Stimulated activated naive B cell treated with anti-CD40 and anti-IgM and Interleukin-4, amounts not matched to agents 10 μg/mL and 1 μg/mL and 100 μg/mL, for 72 hours (primary cell): ENCODE data around the gene SNX25.
A peak's percentile ranks its signal among the peaks of the same experiment; 100 is the strongest.
"Not testable (repeated sequence)": the region's sequence is repeated elsewhere in the genome, so short reads cannot be mapped to it uniquely, and the experiment has no call there.

Experiments used
- ATAC-seq, 2 donors: fragments of 150-1000 bp; cut with Tn5 transposase; replicated peaks; 2 replicates each; pipeline ENCODE4 v1.10.0; 2021; ENCODE audit warnings: moderate library complexity in 1 of 2
- DNase-seq: peaks from one replicate; pipeline ENCODE4 v3.0.0; 2021
- H3K27ac Mint-ChIP-seq: one replicate; pipeline ENCODE4 v1.8.0; 2022; ENCODE audit warnings: mild to moderate bottlenecking, mixed read lengths
- H3K27me3 Mint-ChIP-seq, 2 donors: one replicate each; pipeline ENCODE4 v1.8.0; 2022; ENCODE audit warnings: mixed read lengths in 2 of 2
- H3K36me3 Mint-ChIP-seq, 2 donors: one replicate each; pipeline ENCODE4 v1.8.0; 2022; ENCODE audit warnings: mixed read lengths in 2 of 2, mild to moderate bottlenecking in 1 of 2
- H3K4me1 Mint-ChIP-seq, 2 donors: one replicate each; pipeline ENCODE4 v1.8.0; 2022; ENCODE audit warnings: mixed read lengths in 2 of 2, mild to moderate bottlenecking in 1 of 2
- H3K4me3 Mint-ChIP-seq, 2 donors: one replicate each; pipeline ENCODE4 v1.8.0; 2022; ENCODE audit warnings: mild to moderate bottlenecking in 2 of 2, mixed read lengths in 2 of 2, moderate library complexity in 1 of 2
- H3K9me3 Mint-ChIP-seq, 2 donors: one replicate each; pipeline ENCODE4 v1.8.0; 2022; ENCODE audit warnings: mixed read lengths in 2 of 2, mild to moderate bottlenecking in 1 of 2

Gene SNX25

GRCh38 chr4:185324361-185324760, 115.0 kb downstream of the SNX25 start:
- H3K27me3 Mint-ChIP-seq, DNase-seq, H3K27ac Mint-ChIP-seq, H3K9me3 Mint-ChIP-seq, ATAC-seq, H3K4me3 Mint-ChIP-seq: not testable (repeated sequence)
- Mint-ChIP-seq H3K36me3 (peaks cover 29 to 37% of the 10 kb centered on the region in 2 donors), H3K4me1 (peaks cover 4 to 13% of the 10 kb centered on the region in 2 donors)

DNA sequence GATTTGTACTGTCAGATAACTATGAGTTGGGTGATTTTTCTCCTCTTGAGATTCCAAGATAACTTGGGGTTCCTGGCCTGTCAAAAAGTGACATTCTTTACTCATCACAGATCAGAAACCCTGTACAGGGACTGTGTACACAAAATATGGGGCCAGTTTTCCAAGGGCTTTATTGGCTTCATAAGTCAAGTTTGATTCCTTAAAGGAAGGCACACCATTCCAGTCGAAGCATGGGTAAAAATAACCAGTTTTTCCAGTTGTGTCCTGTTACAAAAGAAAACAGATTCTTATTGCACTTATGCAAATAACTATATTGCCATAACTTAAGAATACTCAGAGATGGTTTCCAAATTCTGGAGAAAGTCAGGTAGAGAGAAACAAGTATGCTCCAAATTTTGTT, 116.3 kb downstream of the SNX25 start:
- DNase-seq, H3K4me3 Mint-ChIP-seq, H3K27ac Mint-ChIP-seq, ATAC-seq, H3K9me3 Mint-ChIP-seq, H3K27me3 Mint-ChIP-seq: not testable (repeated sequence)
- H3K4me1 Mint-ChIP-seq, result peaks cover 13 to 20% of the 10 kb centered on the region in 2 donors
- H3K36me3 Mint-ChIP-seq, result peaks cover 33 to 40% of the 10 kb centered on the region in 2 donors

GRCh38 chr4:185328586-185328985, 119.2 kb downstream of the SNX25 start:
- ATAC-seq, result no peak
- no peak for DNase-seq
- H3K36me3 Mint-ChIP-seq, result peaks cover 37 to 49% of the 10 kb centered on the region in 2 donors
- H3K9me3 Mint-ChIP-seq, result peaks cover 5 to 6% of the 10 kb centered on the region in 2 donors
- no peak overlapping the region for H3K4me3 Mint-ChIP-seq
- H3K27me3 Mint-ChIP-seq, result no peaks in the 10 kb centered on the region
- peaks cover 13 to 20% of the 10 kb centered on the region in 2 donors for H3K4me1 Mint-ChIP-seq
- H3K27ac Mint-ChIP-seq, result no peak overlapping the region

GRCh38 chr4:185329879-185330510, 120.6 kb downstream of the SNX25 start:
- not testable (repeated sequence) for ATAC-seq, H3K9me3 Mint-ChIP-seq, H3K27ac Mint-ChIP-seq, DNase-seq, H3K4me3 Mint-ChIP-seq, H3K27me3 Mint-ChIP-seq
- Mint-ChIP-seq H3K36me3 (peaks cover 29 to 45% of the 10 kb centered on the region in 2 donors), H3K4me1 (peaks cover 13 to 20% of the 10 kb centered on the region in 2 donors)

GRCh38 chr4:185332575-185333464, 123.4 kb downstream of the SNX25 start:
- no peak overlapping the region for H3K27ac Mint-ChIP-seq

GRCh38 chr4:185334326-185334725, 124.9 kb downstream of the SNX25 start:
- Mint-ChIP-seq H3K27ac (no peak overlapping the region), H3K36me3 (peaks cover 38 to 70% of the 10 kb centered on the region in 2 donors), H3K4me3 (no peak overlapping the region), H3K27me3 (no peaks in the 10 kb centered on the region), H3K4me1 (peaks cover 20 to 23% of the 10 kb centered on the region in 2 donors), H3K9me3 (peaks cover 0 to 3% of the 10 kb centered on the region in 2 donors)
- ATAC-seq (no peak), DNase-seq (no peak)

More at GRCh38 chr4:185332575-185333464, 123.4 kb downstream of the SNX25 start:
- no peaks in the 10 kb centered on the region for H3K27me3 Mint-ChIP-seq
- DNase-seq (no peak), ATAC-seq (no peak)
- peaks cover 47 to 71% of the 10 kb centered on the region in 2 donors for H3K36me3 Mint-ChIP-seq
- H3K9me3 Mint-ChIP-seq, result peaks cover 5 to 6% of the 10 kb centered on the region in 2 donors
- peaks cover 24 to 32% of the 10 kb centered on the region in 2 donors for H3K4me1 Mint-ChIP-seq
- no peak overlapping the region for H3K4me3 Mint-ChIP-seq

- no peaks in the 10 kb centered on the region for H3K27me3 Mint-ChIP-seq
- no peak overlapping the region for H3K27ac Mint-ChIP-seq
- H3K36me3 Mint-ChIP-seq, result peaks cover 35 to 69% of the 10 kb centered on the region in 2 donors
- H3K4me1 Mint-ChIP-seq, result peaks cover 15 to 23% of the 10 kb centered on the region in 2 donors
- no peak for DNase-seq
- H3K9me3 Mint-ChIP-seq, result no peaks in the 10 kb centered on the region
- ATAC-seq, result no peak
- no peak overlapping the region for H3K4me3 Mint-ChIP-seq
These were observed 126.2 kb downstream of the SNX25 start for GRCh38 chr4:185335579-185335978.

GRCh38 chr4:185339941-185340340, 130.5 kb downstream of the SNX25 start:
- Mint-ChIP-seq H3K27ac (no peak overlapping the region), H3K36me3 (peaks cover 43 to 69% of the 10 kb centered on the region in 2 donors), H3K9me3 (no peaks in the 10 kb centered on the region), H3K4me3 (no peak overlapping the region), H3K27me3 (no peaks in the 10 kb centered on the region), H3K4me1 (peaks cover 29 to 45% of the 10 kb centered on the region in 2 donors)
- DNase-seq (no peak), ATAC-seq (peak; percentile 43 to 69)

DNA sequence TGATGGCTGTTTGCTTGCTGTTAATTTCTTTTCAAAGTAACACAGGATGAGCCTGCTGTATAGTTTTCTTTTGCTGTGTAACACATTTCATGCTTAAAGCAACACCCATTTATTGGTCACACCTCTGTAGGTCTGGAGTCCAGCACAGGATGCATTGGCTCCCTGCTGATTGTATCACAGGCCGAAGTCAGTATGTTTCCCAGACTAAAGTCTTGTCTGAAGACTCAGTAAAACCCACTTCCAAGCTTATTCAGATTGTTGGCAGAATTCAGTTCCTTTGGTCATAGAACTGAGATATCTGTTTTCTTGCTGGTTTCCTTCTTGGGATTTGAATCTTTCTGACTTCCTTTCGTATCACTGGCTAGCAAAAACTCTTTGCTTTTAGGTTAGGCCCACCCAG, 132.0 kb downstream of the SNX25 start:
- peaks cover 35 to 57% of the 10 kb centered on the region in 2 donors for H3K36me3 Mint-ChIP-seq
- H3K4me3 Mint-ChIP-seq, result no peak overlapping the region

GRCh38 chr4:185341841-185342240, 132.4 kb downstream of the SNX25 start:
- Mint-ChIP-seq H3K27me3 (no peaks in the 10 kb centered on the region), H3K27ac (no peak overlapping the region), H3K4me3 (no peak overlapping the region), H3K36me3 (peaks cover 32 to 55% of the 10 kb centered on the region in 2 donors), H3K4me1 (peaks cover 23 to 43% of the 10 kb centered on the region in 2 donors), H3K9me3 (no peaks in the 10 kb centered on the region)
- DNase-seq, result no peak
- ATAC-seq, result peak in 1 of 2 donors; percentile 28

More for the DNA sequence above, 132.0 kb downstream of the SNX25 start:
- Mint-ChIP-seq H3K4me1 (peaks cover 26 to 48% of the 10 kb centered on the region in 2 donors), H3K27ac (no peak overlapping the region), H3K27me3 (no peaks in the 10 kb centered on the region), H3K9me3 (no peaks in the 10 kb centered on the region)
- ATAC-seq (no peak), DNase-seq (no peak)

- H3K4me3 Mint-ChIP-seq, result peak overlapping the region; percentile 14 to 38
- no peak for DNase-seq
- peak overlapping the region; percentile 20 for H3K27ac Mint-ChIP-seq
- H3K9me3 Mint-ChIP-seq, result no peaks in the 10 kb centered on the region
- peaks cover 25 to 38% of the 10 kb centered on the region in 2 donors for H3K4me1 Mint-ChIP-seq
- H3K27me3 Mint-ChIP-seq, result no peaks in the 10 kb centered on the region
- no peak for ATAC-seq
- H3K36me3 Mint-ChIP-seq, result peaks cover 39 to 50% of the 10 kb centered on the region in 2 donors
These were observed 134.6 kb downstream of the SNX25 start for GRCh38 chr4:185343726-185344581.

DNA sequence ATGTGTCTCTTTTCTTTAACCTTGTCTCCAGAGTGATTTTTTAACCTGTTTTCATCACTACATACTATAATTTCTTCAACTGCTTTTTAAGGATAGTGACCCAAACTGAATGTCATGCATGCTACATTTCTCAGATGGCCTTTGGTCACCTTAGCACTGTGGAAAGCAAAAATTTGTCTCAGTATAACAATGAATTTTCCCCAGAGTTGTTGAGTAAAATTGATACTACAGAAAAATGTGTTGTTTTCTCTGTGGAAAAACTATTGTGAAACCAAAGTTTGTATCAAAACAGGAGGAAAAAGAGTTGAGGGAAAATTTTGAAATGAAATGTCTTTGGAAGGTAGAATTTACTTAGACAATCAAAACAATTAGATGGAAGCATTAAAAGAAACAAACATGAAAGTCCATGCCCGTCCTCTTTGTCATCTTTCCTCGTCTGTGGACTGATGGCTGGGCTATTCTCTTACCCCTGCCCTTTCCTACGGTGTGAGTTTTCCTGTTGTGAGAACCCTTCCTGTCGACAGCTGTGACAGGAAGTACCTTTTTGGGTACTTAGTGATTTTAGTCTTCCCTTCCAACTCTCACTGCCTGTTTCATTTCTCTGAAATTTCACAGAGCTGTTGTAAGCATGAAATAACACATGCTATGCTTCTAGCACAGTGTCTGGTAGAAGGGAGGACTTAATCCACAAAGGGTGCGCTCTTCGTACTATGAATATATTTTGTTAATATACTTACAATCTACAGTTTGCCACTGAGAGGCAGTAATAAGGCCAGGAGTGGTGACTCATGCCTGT, 135.5 kb downstream of the SNX25 start:
- Mint-ChIP-seq H3K27me3 (no peaks in the 10 kb centered on the region), H3K4me3 (peak overlapping the region; percentile 20 to 66), H3K9me3 (no peaks in the 10 kb centered on the region), H3K4me1 (peaks cover 25 to 32% of the 10 kb centered on the region in 2 donors), H3K36me3 (peaks cover 46 to 53% of the 10 kb centered on the region in 2 donors), H3K27ac (peak overlapping the region; percentile 20)
- DNase-seq (peak; percentile 6), ATAC-seq (peak; percentile 79 to 87)

GRCh38 chr4:185346975-185347601, 137.7 kb downstream of the SNX25 start:
- no peak overlapping the region for H3K27ac Mint-ChIP-seq

More at GRCh38 chr4:185346975-185347601, 137.7 kb downstream of the SNX25 start:
- peaks cover 22 to 39% of the 10 kb centered on the region in 2 donors for H3K4me1 Mint-ChIP-seq
- DNase-seq, result no peak
- no peaks in the 10 kb centered on the region for H3K27me3 Mint-ChIP-seq
- ATAC-seq, result no peak
- H3K4me3 Mint-ChIP-seq, result no peak overlapping the region
- H3K36me3 Mint-ChIP-seq, result peaks cover 53 to 60% of the 10 kb centered on the region in 2 donors
- H3K9me3 Mint-ChIP-seq, result no peaks in the 10 kb centered on the region
